AG09309 (cell line): ENCODE data around the gene GALNT10.

Experiments used
- DNase-seq: peaks from one replicate; pipeline ENCODE4 v3.0.0-alpha.2; 2010; ENCODE audit warnings: low read depth
- H3K4me3 ChIP-seq: 2 replicates; pipeline ENCODE4 v1.5.1; 2011; ENCODE audit warnings: mild to moderate bottlenecking, low read depth, low read length, moderate library complexity; ENCODE audit not compliant: control insufficient read depth
- CTCF ChIP-seq: IDR thresholded peaks from 2 replicates; pipeline ENCODE4 v1.5.1; 2011; ENCODE audit warnings: mild to moderate bottlenecking, low read depth, low read length, inconsistent platforms; ENCODE audit not compliant: insufficient read depth, control insufficient read depth; ENCODE audit errors: missing control alignments

GALNT10 gene

GRCh38 chr5:154470137-154470536 lies 279.6 kb downstream of the GALNT10 start:
- no peak for TF ChIP-seq CTCF
- H3K4me3 ChIP-seq: no peak overlapping the region
- DNase-seq: no peak
